Middle frontal gyrus (tissue), 1 donor: ENCODE results near the gene GCA.
A peak's percentile ranks its signal among the peaks of the same experiment; 100 is the strongest.

Source experiments
- DNase-seq: peaks from one replicate; pipeline ENCODE4 v3.0.0-alpha.2; 2015; ENCODE audit warnings: low spot score; ENCODE audit errors: extremely low spot score

GCA gene

GRCh38 chr2:162327806-162328205 is 16.1 kb upstream of the GCA start:
- DNase-seq = no peak

GRCh38 chr2:162328424-162329157 is 15.3 kb upstream of the GCA start:
- DNase-seq = no peak

- DNase-seq = no peak
Observed at GRCh38 chr2:162330881-162331280, 13.1 kb upstream of the GCA start.

- DNase-seq = no peak
Observed at GRCh38 chr2:162333968-162334367, 10.0 kb upstream of the GCA start.

GRCh38 chr2:162337868-162338267 is 6.1 kb upstream of the GCA start:
- DNase-seq = no peak

GRCh38 chr2:162340822-162341221 is 3.1 kb upstream of the GCA start:
- no peak for DNase-seq

GRCh38 chr2:162342321-162342720 is 1.6 kb upstream of the GCA start:
- no peak for DNase-seq

GRCh38 chr2:162342841-162343240 is 1.1 kb upstream of the GCA start:
- no peak for DNase-seq

GRCh38 chr2:162343492-162343823 is 474 bp upstream of the GCA start:
- DNase-seq = no peak

- DNase-seq = no peak
Observed at GRCh38 chr2:162344617-162344950, 652 bp downstream of the GCA start.

- DNase-seq = no peak
Observed at GRCh38 chr2:162365392-162365791, 21.5 kb downstream of the GCA start.

- no peak for DNase-seq
Observed at GRCh38 chr2:162368494-162368893, 24.6 kb downstream of the GCA start.

- DNase-seq = peak; percentile 20
Observed at GRCh38 chr2:162369551-162369950, 25.6 kb downstream of the GCA start.

GRCh38 chr2:162370931-162371330 is 27.0 kb downstream of the GCA start:
- DNase-seq = no peak

- no peak for DNase-seq
Observed at GRCh38 chr2:162372818-162373217, 28.9 kb downstream of the GCA start.

- no peak for DNase-seq
Observed at GRCh38 chr2:162379719-162380580, 36.0 kb downstream of the GCA start.

GRCh38 chr2:162381851-162382250 is 37.9 kb downstream of the GCA start:
- no peak for DNase-seq

- no peak for DNase-seq
Observed at GRCh38 chr2:162382278-162382677, 38.3 kb downstream of the GCA start.

- no peak for DNase-seq
Observed at GRCh38 chr2:162385536-162385935, 41.6 kb downstream of the GCA start.

- no peak for DNase-seq
Observed at GRCh38 chr2:162390801-162391200, 46.9 kb downstream of the GCA start.

GRCh38 chr2:162400336-162400735 is 56.4 kb downstream of the GCA start:
- no peak for DNase-seq

GRCh38 chr2:162401871-162402270 is 57.9 kb downstream of the GCA start:
- DNase-seq = no peak

- DNase-seq = no peak
Observed at GRCh38 chr2:162403884-162404283, 60.0 kb downstream of the GCA start.
